GM12878 (cell line): ENCODE measurements around the gene NOD2. TPM values are rescaled to one million over a fixed set of nuclear protein-coding genes. Genes with fewer than 3 reads are reported as not detected.

Experiments used
- BCLAF1 ChIP-seq: fragments of 450-650 bp; IDR thresholded peaks from 2 replicates; pipeline ENCODE4 v1.6.1; 2017; ENCODE audit warnings: antibody characterized with exemption, mild to moderate bottlenecking, moderate library complexity
- CEBPZ ChIP-seq: fragments of 150-350 bp; IDR thresholded peaks from 2 replicates; pipeline ENCODE4 v1.6.1; 2016; ENCODE audit warnings: low read depth, low read length
- EED ChIP-seq: sonication (generic); IDR thresholded peaks from 2 replicates; pipeline ENCODE4 v1.6.1; 2016; ENCODE audit warnings: antibody characterized with exemption, low read depth
- IRF4 ChIP-seq: IDR thresholded peaks from 2 replicates; pipeline ENCODE4 v1.6.1; 2011; ENCODE audit warnings: low read depth, low read length
- JUNB ChIP-seq: IDR thresholded peaks from 2 replicates; pipeline ENCODE4 v1.6.1; 2016; ENCODE audit warnings: antibody characterized with exemption, mild to moderate bottlenecking
- SIN3A ChIP-seq: IDR thresholded peaks from 2 replicates; pipeline ENCODE4 v1.6.1; 2012; ENCODE audit warnings: low read depth, low read length, improper control_type of control experiment
- TBL1XR1 ChIP-seq: IDR thresholded peaks from 2 replicates; pipeline ENCODE4 v1.6.1; 2012; ENCODE audit warnings: low read depth, low read length, improper control_type of control experiment
- polyA plus RNA-seq, 11 experiments: library from polyadenylated mRNA; depleted of rRNA in 4 of 11; unstranded in 6 of 11; stranded (reverse) in 5 of 11; fragments of >200 nt; fragmentation: Nextera tagmentation in 4 of 11; fragmentation: Illumina TruSeq in 1 of 11; extraction: Ambion mirVana in 4 of 11; extraction: Trizol in 1 of 11; gene quantifications; 1 replicate in 1 of 11; 2 replicates in 10 of 11; pipeline versions ENCODE4 v1.2.1 to v1.2.3, GENCODE V29; 2011 to 2016; ENCODE audit warnings: inconsistent platforms in 2 of 11, missing spikeins in 2 of 11, low read depth in 1 of 11
- total RNA-seq, 4 experiments: library from RNA; depleted of rRNA in 3 of 4; stranded (reverse); fragments of >200 nt in 3 of 4; fragmentation: Illumina TruSeq in 1 of 4; extraction: Trizol in 1 of 4; gene quantifications; 2 replicates each; pipeline versions ENCODE4 v1.2.1 to v1.2.3, GENCODE V29; 2013 to 2021

The NOD2 gene
- total and polyA plus RNA-seq, 10 of the 15 experiments (the other 5 are each of a cell fraction or from before 2014, with no cell fraction given) = 1.0 to 18.6 (median 6.7) TPM

DNA sequence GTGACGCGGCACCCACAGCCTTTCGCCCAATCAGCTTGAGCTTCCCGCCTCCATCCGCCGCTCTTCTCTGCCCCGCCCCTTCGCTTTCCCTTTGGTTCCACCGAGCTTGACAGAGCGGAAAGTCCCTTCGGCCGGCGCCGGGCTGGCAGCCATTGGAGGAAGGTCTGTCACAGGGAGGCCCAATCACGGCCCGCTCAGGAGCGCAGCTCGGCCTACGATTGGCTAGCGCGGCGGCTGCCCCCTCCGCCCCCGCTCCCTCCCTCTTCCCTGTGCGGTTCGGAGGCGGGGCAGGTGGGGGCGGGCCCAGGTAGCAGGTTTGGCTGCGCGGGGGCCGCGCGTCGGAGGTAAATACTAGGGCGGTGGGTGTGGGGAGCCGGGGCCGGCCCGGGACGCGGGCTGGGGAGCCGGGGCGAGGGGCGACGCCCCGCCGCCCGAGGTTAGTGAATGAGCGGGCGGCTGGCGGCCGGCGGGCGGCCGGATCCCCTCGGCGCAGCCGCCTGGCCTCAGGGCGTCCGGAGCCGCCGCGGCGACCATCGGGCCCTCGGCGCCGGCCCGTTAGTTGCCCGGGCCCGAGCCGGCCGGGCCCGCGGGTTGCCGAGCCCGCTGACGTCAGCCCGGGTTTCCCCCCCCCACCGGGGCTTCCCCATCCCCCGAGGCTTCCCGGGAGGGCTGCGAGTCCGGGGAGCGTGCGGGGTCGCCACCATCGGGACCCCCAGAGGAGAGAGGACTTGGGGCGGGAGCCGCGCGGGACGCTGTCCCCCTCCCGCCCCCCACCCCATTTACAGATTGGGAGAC lies 48.6 kb downstream of the NOD2 start, which contains the start of gene CYLD (continued):
- TF ChIP-seq CEBPZ (peak; percentile 42; the same call in 1 of the 2 replicates), TBL1XR1 (no peak), JUNB (no peak), IRF4 (no peak), SIN3A (0 out of 2 replicates have a peak, but pooled peaks have one; percentile 60), EED (no peak), BCLAF1 (no peak)
